Stimulated activated CD4-positive, alpha-beta T cell treated with anti-CD3 and anti-CD28 coated beads, TNF-alpha, amount 100 ng/mL, for 48 hours (primary cell): ENCODE data around the gene SOX15.
A peak's percentile ranks its signal among the peaks of the same experiment; 100 is the strongest.

Source experiments
- DNase-seq, 3 donors: peaks; one replicate each; pipeline ENCODE4 v3.0.0-alpha.2; 2020; ENCODE audit warnings: low read depth in 3 of 3

Gene SOX15

DNA sequence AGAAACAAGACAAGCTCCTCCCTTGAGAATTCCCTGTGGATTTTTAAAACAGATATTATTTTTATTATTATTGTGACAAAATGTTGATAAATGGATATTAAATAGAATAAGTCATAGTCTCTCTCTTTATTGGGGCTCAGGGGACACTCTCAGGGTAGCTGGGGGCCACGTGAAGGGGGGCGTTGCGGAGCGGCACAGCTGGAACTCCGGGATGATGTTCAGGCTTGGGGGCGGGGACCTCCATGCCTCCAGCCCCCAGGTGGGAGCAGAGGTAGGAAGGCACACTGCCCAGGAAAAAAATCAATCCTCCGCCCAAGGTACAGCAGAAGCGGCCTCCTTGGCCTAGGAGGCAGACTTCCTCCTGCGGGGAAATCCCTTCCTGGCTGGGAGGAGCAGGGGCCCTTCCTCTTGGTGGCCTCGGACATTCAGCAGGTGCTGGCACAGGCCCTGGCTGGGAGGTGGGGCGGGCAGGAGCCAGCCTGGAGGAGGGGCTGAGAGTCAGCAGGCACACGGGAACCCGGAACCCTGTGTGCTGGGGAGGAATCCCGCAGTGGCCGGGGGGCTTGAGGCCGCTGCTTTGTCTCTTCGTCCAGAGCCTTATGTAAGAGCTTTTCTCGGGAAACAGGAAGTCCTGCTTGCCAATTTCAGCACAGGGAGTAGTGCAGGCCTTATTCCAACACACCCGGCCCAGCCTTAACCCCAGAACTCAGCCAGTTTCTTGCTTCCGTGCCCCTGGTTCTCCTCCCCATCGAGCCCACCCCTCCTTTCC, 31.9 kb downstream of the SOX15 start:
- no peak for DNase-seq

DNA sequence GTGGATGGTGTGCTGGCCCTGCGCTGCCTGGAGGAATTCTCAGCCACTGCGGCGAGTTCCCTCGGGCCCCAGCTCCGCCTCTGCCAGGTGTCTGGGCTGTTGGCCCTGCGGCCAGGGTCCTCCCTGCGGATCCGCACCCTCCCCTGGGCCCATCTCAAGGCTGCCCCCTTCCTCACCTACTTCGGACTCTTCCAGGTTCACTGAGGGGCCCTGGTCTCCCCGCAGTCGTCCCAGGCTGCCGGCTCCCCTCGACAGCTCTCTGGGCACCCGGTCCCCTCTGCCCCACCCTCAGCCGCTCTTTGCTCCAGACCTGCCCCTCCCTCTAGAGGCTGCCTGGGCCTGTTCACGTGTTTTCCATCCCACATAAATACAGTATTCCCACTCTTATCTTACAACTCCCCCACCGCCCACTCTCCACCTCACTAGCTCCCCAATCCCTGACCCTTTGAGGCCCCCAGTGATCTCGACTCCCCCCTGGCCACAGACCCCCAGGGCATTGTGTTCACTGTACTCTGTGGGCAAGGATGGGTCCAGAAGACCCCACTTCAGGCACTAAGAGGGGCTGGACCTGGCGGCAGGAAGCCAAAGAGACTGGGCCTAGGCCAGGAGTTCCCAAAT, 32.6 kb downstream of the SOX15 start:
- no peak for DNase-seq

DNA sequence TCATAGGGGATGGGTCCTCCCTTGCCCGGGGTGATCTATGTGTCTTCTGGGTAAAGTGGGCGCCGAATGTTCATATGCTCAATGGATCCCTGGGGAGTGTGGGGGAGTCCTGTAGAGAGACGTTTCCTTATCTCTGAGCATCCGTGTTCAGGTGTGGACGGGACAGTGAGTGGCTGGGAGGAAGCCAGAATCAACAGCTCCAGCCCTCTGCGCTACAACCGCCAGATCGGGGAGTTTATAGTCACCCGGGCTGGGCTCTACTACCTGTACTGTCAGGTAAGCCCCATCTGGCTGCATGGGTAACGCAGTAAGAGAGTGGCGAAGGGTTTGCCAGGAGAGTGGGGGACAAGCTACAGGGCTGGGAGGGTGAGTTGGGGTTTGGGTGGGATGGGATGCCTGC, 33.3 kb downstream of the SOX15 start:
- DNase-seq, result no peak

DNA sequence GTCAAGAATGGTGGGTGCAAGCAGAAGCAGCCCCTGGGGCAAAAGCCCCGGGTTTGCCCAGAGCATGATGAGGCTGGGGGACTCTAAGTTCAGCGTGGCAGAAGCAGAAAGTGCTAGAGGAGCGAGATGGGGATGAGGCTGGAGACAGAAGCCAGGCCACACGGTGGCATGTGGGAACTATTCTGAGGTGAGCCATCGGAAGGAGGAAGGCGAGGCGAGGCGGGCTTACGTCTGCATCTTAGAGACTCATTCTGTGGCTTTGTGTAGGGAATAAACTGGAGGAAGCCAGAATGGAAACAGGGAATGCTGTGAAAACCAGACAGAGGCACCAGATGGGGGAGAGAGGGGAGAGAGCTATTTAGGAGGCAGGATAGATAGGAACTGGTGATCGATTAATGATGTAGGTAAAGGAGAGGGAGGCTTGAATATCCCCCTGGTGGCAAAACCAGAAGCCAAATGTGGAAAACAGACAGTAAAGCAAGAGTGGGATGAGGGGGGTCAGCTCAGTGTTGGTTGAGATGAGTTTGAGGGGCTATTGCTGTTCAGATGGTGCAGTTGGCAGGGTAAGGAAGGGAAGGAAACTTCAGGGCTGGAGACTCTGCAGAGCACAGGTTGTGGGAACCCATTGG, 34.5 kb downstream of the SOX15 start:
- no peak for DNase-seq

DNA sequence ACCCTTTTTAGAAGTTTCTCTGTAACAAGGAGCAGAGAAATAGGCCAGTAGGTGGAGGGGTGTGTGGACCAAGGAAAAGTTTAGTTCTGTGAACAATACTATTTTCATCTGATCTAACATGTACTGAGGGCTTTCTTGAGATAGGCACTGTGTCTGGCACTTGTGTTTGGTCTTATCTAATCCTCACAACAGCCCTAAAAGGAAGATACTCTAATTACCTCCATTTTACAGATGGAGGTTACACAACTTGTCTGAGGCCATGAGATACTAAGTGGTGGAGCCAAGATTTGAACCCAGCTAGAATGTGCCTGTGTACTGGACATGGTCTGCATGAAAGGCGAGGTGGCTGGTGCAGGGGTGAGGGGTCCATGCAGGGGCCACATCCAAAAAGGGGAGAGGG, 36.5 kb downstream of the SOX15 start:
- no peak for DNase-seq

DNA sequence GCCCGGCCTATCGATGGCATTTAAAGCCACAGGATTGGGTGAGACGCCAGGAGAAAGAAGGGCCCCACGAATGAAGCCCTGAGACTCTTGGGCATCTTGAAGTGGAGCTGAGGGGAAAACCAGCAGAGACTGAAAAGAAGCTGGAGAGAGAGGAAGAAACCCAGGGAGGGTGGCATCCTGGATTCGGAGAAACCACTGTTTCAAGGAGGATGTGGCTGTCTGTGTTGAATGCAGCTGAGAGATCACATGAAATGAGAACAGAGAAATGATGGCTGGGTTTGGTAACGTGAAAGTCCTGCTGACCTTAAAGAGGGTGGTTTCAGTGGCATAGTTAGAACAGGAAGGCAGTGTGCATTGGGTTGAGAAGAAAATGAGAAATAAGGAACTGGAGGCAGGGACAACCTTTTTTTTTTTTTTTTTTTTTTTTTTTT, 37.3 kb downstream of the SOX15 start:
- DNase-seq, result no peak

DNA sequence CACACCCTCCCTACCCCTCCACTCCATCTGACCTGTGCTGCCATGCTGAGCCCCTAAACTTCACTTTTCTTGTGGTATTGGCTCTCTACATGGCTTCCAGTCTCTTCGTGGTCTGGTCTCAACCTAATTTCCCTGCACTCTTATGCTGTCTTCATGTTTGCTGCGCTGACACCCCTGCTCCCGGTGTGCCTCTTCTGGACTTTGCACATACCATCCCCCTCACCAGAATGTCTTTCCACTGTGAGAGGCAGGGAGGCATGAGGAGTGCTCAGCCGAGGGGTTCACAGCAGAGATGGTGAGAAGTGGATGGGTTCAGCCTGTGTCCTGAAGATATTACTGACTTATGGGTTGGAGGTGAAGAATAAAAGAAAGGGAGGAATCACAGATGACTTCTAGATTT, 38.5 kb downstream of the SOX15 start:
- no peak for DNase-seq

DNA sequence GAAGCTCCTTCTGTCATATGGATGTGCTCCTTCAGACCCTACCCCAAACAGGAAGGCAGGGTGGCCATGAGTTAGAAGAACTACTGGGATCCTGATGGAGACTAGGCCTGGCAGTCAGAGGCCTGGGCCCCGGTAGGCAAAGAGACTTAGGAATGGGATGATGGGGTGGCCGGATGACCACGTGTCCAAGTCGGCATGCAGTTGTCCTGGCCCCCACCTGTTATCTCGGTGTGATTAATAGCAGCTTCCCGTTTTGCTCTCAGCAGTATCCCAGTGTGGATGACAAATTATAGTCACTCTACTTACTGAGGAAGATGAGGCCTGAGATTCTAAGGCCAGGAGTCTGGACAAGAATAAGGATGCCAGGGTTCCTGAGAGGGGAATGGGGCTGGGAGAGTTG, 39.5 kb downstream of the SOX15 start:
- no peak for DNase-seq

DNA sequence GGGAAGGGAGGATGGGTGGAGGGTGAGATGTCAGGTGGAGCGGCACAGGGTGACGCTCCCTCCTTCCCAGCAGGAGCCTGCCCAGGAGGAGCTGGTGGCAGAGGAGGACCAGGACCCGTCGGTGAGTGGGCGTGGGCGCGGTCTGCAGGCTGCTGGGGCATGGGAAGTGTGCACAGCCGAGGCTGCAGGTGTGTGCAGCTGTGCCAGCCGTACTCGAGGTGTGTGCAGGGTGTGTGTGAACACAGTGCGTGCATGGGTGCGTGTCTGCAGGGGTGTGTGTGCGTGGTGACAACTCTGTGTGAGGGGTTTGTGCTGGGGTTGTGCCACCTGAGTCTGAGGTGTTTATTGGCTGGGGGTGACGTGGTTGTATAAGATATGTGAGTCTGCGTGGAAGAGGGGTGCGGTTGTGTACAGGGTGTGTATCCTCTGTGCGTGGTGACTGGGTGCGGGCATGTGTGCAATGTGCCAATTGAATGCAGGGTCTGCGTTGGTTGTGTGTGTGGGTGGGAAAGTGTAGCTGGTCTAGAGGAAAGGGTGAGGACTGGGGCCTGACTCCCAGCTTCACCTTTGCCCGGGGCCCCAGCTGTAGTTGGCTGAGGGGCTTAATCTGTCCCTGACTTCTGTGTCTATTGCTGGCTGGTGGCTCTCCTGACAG, 40.4 kb downstream of the SOX15 start:
- no peak for DNase-seq

DNA sequence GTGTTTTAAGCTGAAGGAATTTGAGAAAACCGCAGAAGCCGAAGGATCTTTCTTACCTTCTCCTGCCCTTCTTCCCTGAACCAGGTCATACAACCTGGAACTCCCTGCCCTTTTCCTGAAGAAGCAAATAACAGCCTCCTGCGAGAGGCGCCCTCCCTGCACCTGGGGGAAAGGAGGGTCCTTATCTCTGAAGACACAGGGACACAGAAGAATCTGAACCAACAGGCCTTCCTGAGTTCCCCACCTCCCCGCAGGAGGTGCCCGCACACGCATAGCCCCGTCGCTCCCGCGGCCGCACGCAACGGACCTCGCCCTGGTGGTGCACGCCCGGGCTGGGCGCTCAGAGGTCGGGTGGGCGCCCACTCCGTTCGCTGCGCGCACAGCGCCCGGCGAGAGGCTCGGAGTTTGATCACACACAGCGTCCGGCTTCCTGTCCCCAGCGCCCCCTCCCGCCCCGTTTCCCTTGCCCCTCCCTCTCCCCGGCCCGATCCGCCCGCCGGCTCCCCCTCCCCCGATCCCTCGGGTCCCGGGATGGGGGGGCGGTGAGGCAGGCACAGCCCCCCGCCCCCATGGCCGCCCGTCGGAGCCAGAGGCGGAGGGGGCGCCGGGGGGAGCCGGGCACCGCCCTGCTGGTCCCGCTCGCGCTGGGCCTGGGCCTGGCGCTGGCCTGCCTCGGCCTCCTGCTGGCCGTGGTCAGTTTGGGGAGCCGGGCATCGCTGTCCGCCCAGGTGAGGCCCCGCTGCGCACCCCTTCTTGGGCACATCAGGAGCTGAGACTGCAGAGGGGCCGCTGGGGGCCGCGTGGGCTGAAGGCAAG, 41.1 kb downstream of the SOX15 start, which contains the start of gene TNFSF12:
Gene TNFSF12 (plus strand): TSS at position 474 of the 816 bp plus-strand sequence. CDS start 96 bp downstream, at position 570.
- DNase-seq, result peak in 2 of 3 donors; percentile 22 to 51

DNA sequence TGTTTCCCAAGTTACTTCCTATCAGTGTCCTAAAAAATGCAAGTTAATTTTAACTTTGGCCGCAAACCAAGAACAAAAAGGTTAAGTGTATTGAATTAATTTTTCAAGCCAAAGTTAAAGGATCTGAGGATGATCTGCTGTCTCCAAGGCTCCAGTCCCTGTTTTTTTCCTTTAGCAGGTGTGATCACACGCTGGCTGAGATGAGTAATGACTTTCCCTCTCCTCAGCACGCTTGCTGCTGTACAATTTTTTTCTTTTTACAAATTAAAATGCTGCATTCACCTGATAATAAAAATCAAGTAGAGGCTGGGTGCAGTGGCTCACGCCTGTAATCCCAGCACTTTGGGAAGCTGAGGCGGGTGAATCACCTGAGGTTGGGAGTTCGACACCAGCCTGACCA, 45.0 kb downstream of the SOX15 start:
- DNase-seq, result no peak

DNA sequence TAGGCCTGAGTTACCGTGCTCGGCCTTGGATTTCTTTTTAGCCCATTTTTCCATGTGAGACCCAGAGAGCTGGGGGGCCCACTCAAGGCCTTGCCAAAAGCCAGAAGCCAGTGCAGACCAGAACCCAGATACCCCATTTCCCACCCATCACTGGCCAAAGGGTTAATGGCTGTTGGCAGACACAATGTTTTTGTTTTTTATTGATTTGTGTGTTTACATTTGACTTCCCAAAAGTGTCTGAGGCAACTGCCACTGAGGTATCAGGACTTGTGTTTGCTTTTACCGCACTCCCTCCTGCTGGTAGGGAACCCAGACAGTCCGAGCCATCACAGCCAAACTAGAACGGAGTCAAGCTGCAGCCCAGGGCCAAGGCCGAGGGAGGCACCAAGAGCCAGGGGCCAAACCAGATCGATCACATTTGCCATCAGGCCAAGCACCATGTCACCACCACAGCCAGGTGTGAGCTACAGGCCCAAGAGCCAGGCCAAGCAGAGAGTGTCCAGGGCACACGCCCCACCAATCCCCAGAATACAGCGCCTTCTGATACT, 48.7 kb downstream of the SOX15 start:
- no peak for DNase-seq

DNA sequence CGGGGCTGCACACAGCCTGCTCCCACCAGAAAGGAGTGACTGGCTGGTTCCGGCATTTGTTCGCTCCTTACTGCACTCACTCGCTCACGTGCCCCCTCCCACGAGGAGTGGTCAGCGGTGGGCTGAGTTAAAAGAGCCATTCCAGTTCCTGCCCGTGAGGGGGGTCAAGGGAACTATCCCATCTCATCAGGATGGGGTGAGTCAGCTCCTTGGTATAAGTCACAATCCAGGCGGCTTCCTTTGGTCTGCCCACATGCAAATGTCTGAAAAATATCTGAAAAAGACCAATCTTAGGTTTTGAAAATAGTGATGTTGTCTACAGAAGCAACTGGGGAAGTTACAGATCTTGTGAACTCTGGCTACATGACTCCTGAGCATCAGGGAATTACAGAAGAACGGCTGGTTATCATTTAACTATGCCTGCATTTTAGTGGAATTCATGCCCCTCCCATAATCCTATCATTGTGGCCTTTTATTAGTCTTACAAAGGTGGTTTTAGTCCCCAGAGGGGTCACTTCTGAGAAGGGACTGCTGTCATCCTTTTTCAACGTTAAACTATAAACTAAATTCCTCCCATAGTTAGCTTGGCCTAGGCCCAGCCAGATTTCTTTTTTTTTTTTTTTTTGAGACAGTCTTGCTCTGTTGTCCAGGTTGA, 50.9 kb downstream of the SOX15 start:
- no peak for DNase-seq
